Loucy (cell line): Measurements from ENCODE around the gene SH3PXD2B.

Experiments
- H2AFZ ChIP-seq: fragments of 200-600 bp; sonication (generic); 2 replicates; pipeline ENCODE4 v1.6.0; 2016; ENCODE audit warnings: antibody characterized with exemption, mild to moderate bottlenecking, low read length, moderate library complexity
- H3F3A ChIP-seq: fragments of 200-600 bp; 2 replicates; pipeline ENCODE4 v1.6.0; 2016; ENCODE audit warnings: antibody characterized with exemption, low read depth, mild to moderate bottlenecking
- H3K27me3 ChIP-seq: fragments of 200-600 bp; sonication (generic); 2 replicates; pipeline ENCODE4 v1.6.1; 2014; ENCODE audit warnings: low read length, mild to moderate bottlenecking; ENCODE audit not compliant: insufficient read depth, poor library complexity, severe bottlenecking
- H3K36me3 ChIP-seq: fragments of 200-600 bp; sonication (generic); 2 replicates; pipeline ENCODE4 v1.6.1; 2016; ENCODE audit warnings: low read length; ENCODE audit not compliant: insufficient read depth
- H3K4me1 ChIP-seq: fragments of 200-600 bp; sonication (generic); 2 replicates; pipeline ENCODE4 v1.5.1; 2014; ENCODE audit warnings: low read length, mild to moderate bottlenecking; ENCODE audit not compliant: insufficient read depth, poor library complexity, severe bottlenecking
- H3K4me2 ChIP-seq: fragments of 200-600 bp; sonication (generic); 2 replicates; pipeline ENCODE4 v1.6.0; 2014; ENCODE audit warnings: antibody characterized with exemption, low read length, low read depth, mild to moderate bottlenecking; ENCODE audit not compliant: poor library complexity, severe bottlenecking
- H3K4me3 ChIP-seq: fragments of 200-600 bp; sonication (generic); 2 replicates; pipeline ENCODE4 v1.5.1; 2014; ENCODE audit warnings: low read length, mild to moderate bottlenecking, mixed read lengths; ENCODE audit not compliant: poor library complexity, severe bottlenecking
- H3K79me2 ChIP-seq: fragments of 200-600 bp; sonication (generic); 2 replicates; pipeline ENCODE4 v1.6.1; 2014; ENCODE audit warnings: low read length; ENCODE audit not compliant: insufficient read depth
- H3K9ac ChIP-seq: fragments of 200-600 bp; sonication (generic); 2 replicates; pipeline ENCODE4 v1.6.0; 2014; ENCODE audit warnings: mild to moderate bottlenecking, low read depth, low read length, moderate library complexity; ENCODE audit not compliant: poor library complexity, severe bottlenecking
- H3K9me2 ChIP-seq: fragments of 200-600 bp; sonication (generic); replicated peaks from 2 replicates; pipeline ENCODE4 v1.6.1; 2016; ENCODE audit warnings: low read depth, low read length, mixed read lengths
- H3K9me3 ChIP-seq: fragments of 200-600 bp; sonication (generic); 2 replicates; pipeline ENCODE4 v1.6.1; 2014; ENCODE audit warnings: mild to moderate bottlenecking, antibody characterized with exemption, low read length, low read depth; ENCODE audit not compliant: insufficient read depth
- H4K20me1 ChIP-seq: fragments of 200-600 bp; sonication (generic); 2 replicates; pipeline ENCODE4 v1.6.0; 2014; ENCODE audit warnings: antibody characterized with exemption, low read length, mild to moderate bottlenecking; ENCODE audit not compliant: insufficient read depth, poor library complexity, severe bottlenecking
- CTCF ChIP-seq: fragments of 200-600 bp; sonication (generic); conservative IDR thresholded peaks from 2 replicates; pipeline ENCODE4 v1.5.1; 2014; ENCODE audit warnings: mild to moderate bottlenecking, antibody characterized with exemption, low read length
- EZH2phosphoT487 ChIP-seq: fragments of 200-600 bp; IDR thresholded peaks from 2 replicates; pipeline ENCODE4 v1.6.1; 2018; ENCODE audit warnings: antibody characterized with exemption, mild to moderate bottlenecking, moderate library complexity, borderline replicate concordance

Gene SH3PXD2B

GRCh38 chr5:172501708-172502320 is 47.5 kb upstream of the SH3PXD2B start:
- TF ChIP-seq EZH2phosphoT487 (no peak), CTCF (no peak)
- no peak overlapping the region for H3K4me2 ChIP-seq
- no peaks in the 10 kb centered on the region for H4K20me1 ChIP-seq
- no peaks in the 10 kb centered on the region for H3K9me3 ChIP-seq
- H3K36me3 ChIP-seq, result no peaks in the 10 kb centered on the region
- H2AFZ ChIP-seq, result no peak overlapping the region
- H3K79me2 ChIP-seq, result no peaks in the 10 kb centered on the region
- H3F3A ChIP-seq, result no peaks in the 10 kb centered on the region
- no peaks in the 10 kb centered on the region for H3K27me3 ChIP-seq
- H3K9ac ChIP-seq, result no peak overlapping the region
- no peaks in the 10 kb centered on the region for H3K9me2 ChIP-seq
- H3K4me3 ChIP-seq, result no peak overlapping the region
- H3K4me1 ChIP-seq, result no peaks in the 10 kb centered on the region

- Histone ChIP-seq H3K4me1 (no peaks in the 10 kb centered on the region), H3K4me3 (no peak overlapping the region), H3K9me2 (no peaks in the 10 kb centered on the region), H2AFZ (no peak overlapping the region), H3K36me3 (no peaks in the 10 kb centered on the region), H3F3A (no peaks in the 10 kb centered on the region), H4K20me1 (no peaks in the 10 kb centered on the region), H3K9ac (no peak overlapping the region), H3K27me3 (no peaks in the 10 kb centered on the region), H3K79me2 (no peaks in the 10 kb centered on the region), H3K4me2 (no peak overlapping the region), H3K9me3 (no peaks in the 10 kb centered on the region)
- TF ChIP-seq EZH2phosphoT487 (no peak), CTCF (no peak)
Measured at GRCh38 chr5:172499287-172499686, 45.0 kb upstream of the SH3PXD2B start.

GRCh38 chr5:172498431-172499129 is 44.3 kb upstream of the SH3PXD2B start:
- Histone ChIP-seq H3K4me2 (no peak overlapping the region), H3K4me3 (no peak overlapping the region), H3K9ac (no peak overlapping the region), H3K27me3 (no peaks in the 10 kb centered on the region), H3K4me1 (no peaks in the 10 kb centered on the region), H2AFZ (no peak overlapping the region), H3F3A (no peaks in the 10 kb centered on the region), H4K20me1 (no peaks in the 10 kb centered on the region), H3K9me3 (no peaks in the 10 kb centered on the region), H3K36me3 (no peaks in the 10 kb centered on the region), H3K79me2 (no peaks in the 10 kb centered on the region), H3K9me2 (no peaks in the 10 kb centered on the region)
- TF ChIP-seq EZH2phosphoT487, result no peak
- TF ChIP-seq CTCF, result no peak
